Thymus (tissue), 11 donors: Measurements from ENCODE around the gene SOD1. TPM values are rescaled to one million over a fixed set of nuclear protein-coding genes. Genes with fewer than 3 reads are reported as not detected.

Experiments used
- DNase-seq, 9 donors: peaks; one replicate each; pipeline ENCODE4 v3.0.0-alpha.2; 2013; ENCODE audit warnings: low spot score in 9 of 9, low read depth in 6 of 9, missing footprints in 1 of 9
- H3K27ac ChIP-seq, 2 donors: one replicate each; pipeline ENCODE4 v1.5.1; 2013; ENCODE audit warnings: control low read depth in 1 of 2, low read depth in 1 of 2, low read length in 1 of 2, mild to moderate bottlenecking in 1 of 2, moderate library complexity in 1 of 2
- H3K27me3 ChIP-seq, 2 donors: one replicate each; pipeline ENCODE4 v1.5.1; 2013; ENCODE audit warnings: low read length in 1 of 2; ENCODE audit not compliant: control insufficient read depth in 2 of 2, insufficient read depth in 1 of 2
- H3K36me3 ChIP-seq, 2 donors: one replicate each; pipeline ENCODE4 v1.5.1; 2013; ENCODE audit warnings: low read length in 1 of 2, mild to moderate bottlenecking in 1 of 2, moderate library complexity in 1 of 2; ENCODE audit not compliant: control insufficient read depth in 2 of 2, insufficient read depth in 2 of 2
- H3K4me1 ChIP-seq, 2 donors: one replicate each; pipeline ENCODE4 v1.5.1; 2013; ENCODE audit warnings: low read length in 2 of 2; ENCODE audit not compliant: control insufficient read depth in 2 of 2, insufficient read depth in 2 of 2
- H3K4me3 ChIP-seq, 2 donors: one replicate each; pipeline ENCODE4 v1.5.1; 2013; ENCODE audit warnings: low read length in 2 of 2, control low read depth in 1 of 2, mild to moderate bottlenecking in 1 of 2
- H3K9me3 ChIP-seq, 2 donors: one replicate each; pipeline ENCODE4 v1.5.1; 2013; ENCODE audit warnings: low read length in 1 of 2, mild to moderate bottlenecking in 1 of 2; ENCODE audit not compliant: control insufficient read depth in 2 of 2, insufficient read depth in 1 of 2
- WGBS: extraction: QIAGEN DNeasy Blood & Tissue Kit; methylation state at CpG from one replicate; pipeline ENCODE4 v1.1.7; 2013; 5-methylcytosine and 5-hydroxymethylcytosine counted together
- polyA plus RNA-seq: library from polyadenylated mRNA; stranded (reverse); fragments of 200-250 nt; gene quantifications from one replicate; pipeline ENCODE4 v1.2.3, GENCODE V29; 2013
- total RNA-seq: library from RNA; stranded (reverse); fragments of 120-200 nt; gene quantifications from one replicate; pipeline ENCODE4 v1.2.4, GENCODE V29; 2013
- donor health status: healthy.

The SOD1 gene
- total and polyA plus RNA-seq, 2 donors = 239 to 363 TPM

- Histone ChIP-seq H3K9me3 (no peaks in the 10 kb centered on the region), H3K36me3 (peaks cover 0 to 5% of the 10 kb centered on the region in 2 donors), H3K27ac (no peak overlapping the region), H3K4me1 (no peaks in the 10 kb centered on the region), H3K4me3 (no peak overlapping the region), H3K27me3 (no peaks in the 10 kb centered on the region)
- DNase-seq = no peak
Measured at GRCh38 chr21:31707499-31707898, 48.0 kb downstream of the SOD1 start.

- H3K36me3 ChIP-seq = no peaks in the 10 kb centered on the region
- H3K27me3 ChIP-seq = no peaks in the 10 kb centered on the region
- H3K27ac ChIP-seq = no peak overlapping the region
- no peak overlapping the region for H3K4me3 ChIP-seq
- no peaks in the 10 kb centered on the region for H3K4me1 ChIP-seq
- H3K9me3 ChIP-seq = no peaks in the 10 kb centered on the region
- 94% methylated on average over 1 of the region's 1 CpG for WGBS
- DNase-seq = no peak
Measured at GRCh38 chr21:31708541-31708940, 49.0 kb downstream of the SOD1 start.

GRCh38 chr21:31710586-31710985, 51.1 kb downstream of the SOD1 start:
- H3K4me3 ChIP-seq = no peak overlapping the region
- WGBS = 95% methylated on average over 1 of the region's 1 CpG
- no peaks in the 10 kb centered on the region for H3K36me3 ChIP-seq
- H3K9me3 ChIP-seq = no peaks in the 10 kb centered on the region
- no peak for DNase-seq
- H3K27ac ChIP-seq = no peak overlapping the region
- H3K4me1 ChIP-seq = no peaks in the 10 kb centered on the region
- H3K27me3 ChIP-seq = no peaks in the 10 kb centered on the region

- H3K27me3 ChIP-seq = no peaks in the 10 kb centered on the region
- no peaks in the 10 kb centered on the region for H3K9me3 ChIP-seq
- 96% methylated on average over 1 of the region's 1 CpG for WGBS
- H3K27ac ChIP-seq = no peak overlapping the region
- no peaks in the 10 kb centered on the region for H3K4me1 ChIP-seq
- no peak overlapping the region for H3K4me3 ChIP-seq
- DNase-seq = no peak
- no peaks in the 10 kb centered on the region for H3K36me3 ChIP-seq
Measured at GRCh38 chr21:31711326-31711725, 51.8 kb downstream of the SOD1 start.

- Histone ChIP-seq H3K27me3 (no peaks in the 10 kb centered on the region), H3K36me3 (no peaks in the 10 kb centered on the region), H3K4me1 (no peaks in the 10 kb centered on the region), H3K27ac (no peak overlapping the region), H3K4me3 (no peak overlapping the region), H3K9me3 (no peaks in the 10 kb centered on the region)
- no peak for DNase-seq
- WGBS = 100% methylated on average over 1 of the region's 1 CpG
Measured at GRCh38 chr21:31711745-31712285, 52.3 kb downstream of the SOD1 start.

DNA sequence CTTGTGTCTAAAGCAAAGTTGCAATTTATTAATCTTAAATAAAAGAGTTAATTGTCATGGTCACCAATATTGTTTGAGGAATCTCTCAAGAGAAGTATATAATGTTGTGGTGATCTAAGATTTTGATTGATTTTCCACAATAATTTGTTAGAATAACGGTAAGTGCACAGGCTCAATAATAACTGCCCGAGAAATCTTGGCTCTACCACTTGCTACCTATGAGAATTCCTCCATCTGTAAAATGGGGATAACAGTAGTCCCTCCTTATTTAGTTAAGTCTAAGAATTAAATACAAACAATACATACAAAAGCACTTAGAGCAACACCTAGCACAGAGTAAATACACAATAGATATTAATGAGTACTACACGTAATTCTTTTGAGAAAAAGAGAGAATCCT, 53.6 kb downstream of the SOD1 start:
- Histone ChIP-seq H3K9me3 (no peaks in the 10 kb centered on the region), H3K27ac (no peak overlapping the region), H3K4me1 (no peaks in the 10 kb centered on the region), H3K4me3 (no peak overlapping the region), H3K27me3 (no peaks in the 10 kb centered on the region), H3K36me3 (no peaks in the 10 kb centered on the region)
- DNase-seq = no peak
- 81% methylated on average over 3 of the region's 3 CpGs for WGBS

- Histone ChIP-seq H3K27ac (no peak overlapping the region), H3K9me3 (no peaks in the 10 kb centered on the region), H3K36me3 (no peaks in the 10 kb centered on the region), H3K27me3 (no peaks in the 10 kb centered on the region), H3K4me1 (no peaks in the 10 kb centered on the region), H3K4me3 (no peak overlapping the region)
- WGBS = 96% methylated on average over 5 of the region's 5 CpGs
- DNase-seq = no peak
Measured at GRCh38 chr21:31713973-31714740, 54.7 kb downstream of the SOD1 start.

DNA sequence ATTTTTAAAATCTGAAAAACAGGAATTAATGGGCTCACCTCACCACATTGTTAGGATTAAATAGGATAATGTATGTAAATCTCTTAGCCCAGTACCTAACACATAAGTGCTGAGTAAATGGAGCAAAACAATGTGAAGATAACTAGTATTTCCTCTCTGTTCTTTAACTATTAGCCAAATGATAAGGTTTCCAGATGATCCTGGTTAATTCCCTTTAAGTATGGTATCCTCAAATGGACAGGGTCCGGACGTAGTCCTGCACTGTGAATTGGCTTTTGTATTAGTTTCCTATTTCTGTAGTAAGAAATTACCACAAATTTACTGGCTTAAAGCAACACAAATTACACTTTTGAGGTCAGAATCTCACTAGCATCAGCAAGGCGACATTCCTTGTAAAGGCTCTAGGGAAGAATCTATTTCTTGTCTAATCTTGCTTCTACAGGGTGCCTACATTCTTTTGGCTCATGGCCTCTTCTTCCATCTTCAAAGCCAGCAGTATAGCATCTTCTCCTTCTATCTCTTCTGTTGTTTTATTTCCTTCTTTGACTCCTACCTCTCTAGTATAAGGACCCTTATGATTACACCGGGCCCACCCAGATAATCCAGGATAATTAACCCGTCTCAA, 55.4 kb downstream of the SOD1 start:
- Histone ChIP-seq H3K27me3 (no peaks in the 10 kb centered on the region), H3K4me3 (no peak overlapping the region), H3K4me1 (no peaks in the 10 kb centered on the region), H3K36me3 (no peaks in the 10 kb centered on the region), H3K27ac (no peak overlapping the region), H3K9me3 (no peaks in the 10 kb centered on the region)
- DNase-seq = no peak
- WGBS = 97% methylated on average over 5 of the region's 5 CpGs

GRCh38 chr21:31716106-31716505, 56.6 kb downstream of the SOD1 start:
- H3K27me3 ChIP-seq = no peaks in the 10 kb centered on the region
- 98% methylated on average over 2 of the region's 2 CpGs for WGBS
- no peaks in the 10 kb centered on the region for H3K4me1 ChIP-seq
- no peak overlapping the region for H3K4me3 ChIP-seq
- DNase-seq = no peak
- H3K36me3 ChIP-seq = no peaks in the 10 kb centered on the region
- no peak overlapping the region for H3K27ac ChIP-seq
- no peaks in the 10 kb centered on the region for H3K9me3 ChIP-seq
